K562 (cell line): Measurements from ENCODE around the gene GABPB2. TPM values are rescaled to one million over a fixed set of nuclear protein-coding genes. Genes with fewer than 3 reads are reported as not detected.

Source experiments
- ARHGAP35 ChIP-seq: fragments of 450-650 bp; IDR thresholded peaks from 2 replicates; pipeline ENCODE4 v1.6.1; 2018; ENCODE audit not compliant: partially characterized antibody
- CHD1 ChIP-seq: fragments of 200-600 bp; sonication (generic); IDR thresholded peaks from one replicate; pipeline ENCODE4 v1.6.1; 2012; ENCODE audit warnings: mild to moderate bottlenecking, moderate library complexity, low read length, inconsistent platforms
- CREM ChIP-seq: IDR thresholded peaks from 2 replicates; pipeline ENCODE4 v1.6.1; 2014; ENCODE audit warnings: antibody characterized with exemption, low read depth
- ELF1 ChIP-seq: fragments of 200-800 bp; sonication (Bioruptor generic); IDR thresholded peaks from 2 replicates; pipeline ENCODE4 v1.6.1; 2016; ENCODE audit warnings: missing genetic modification characterization, missing compliant biosample characterization
- FOS ChIP-seq: IDR thresholded peaks from 3 replicates; pipeline ENCODE4 v1.6.1; 2011; ENCODE audit not compliant: insufficient read length; ENCODE audit errors: extremely low read depth
- FOSL1 ChIP-seq: fragments of 200-800 bp; sonication (Bioruptor generic); conservative IDR thresholded peaks from 2 replicates; pipeline ENCODE4 v1.6.1; 2016; ENCODE audit warnings: missing genetic modification characterization, missing compliant biosample characterization
- FOXJ3 ChIP-seq: sonication (generic); formaldehyde crosslinking; IDR thresholded peaks from 2 replicates; pipeline ENCODE4 v1.4.0; 2020; ENCODE audit warnings: mild to moderate bottlenecking, missing genetic modification reagents
- GABPA ChIP-seq: fragments of 200-800 bp; sonication (Bioruptor generic); conservative IDR thresholded peaks from 2 replicates; pipeline ENCODE4 v1.6.1; 2016; ENCODE audit warnings: low read depth, missing genetic modification characterization, missing compliant biosample characterization
- L3MBTL2 ChIP-seq: fragments of 450-650 bp; IDR thresholded peaks from 2 replicates; pipeline ENCODE4 v1.6.1; 2016; ENCODE audit warnings: mild to moderate bottlenecking, moderate library complexity
- NFIX ChIP-seq: fragments of 250-450 bp; sonication (Bioruptor Pico); IDR thresholded peaks from 2 replicates; pipeline ENCODE4 v1.4.0; 2020; ENCODE audit warnings: low read depth, mild to moderate bottlenecking, moderate library complexity
- NFYB ChIP-seq: IDR thresholded peaks from 2 replicates; pipeline ENCODE4 v1.6.1; 2011; ENCODE audit warnings: mild to moderate bottlenecking, moderate library complexity; ENCODE audit not compliant: insufficient read length; ENCODE audit errors: extremely low read depth
- PCBP1 ChIP-seq: fragments of 200-400 bp; formaldehyde crosslinking; IDR thresholded peaks from 2 replicates; pipeline ENCODE4 v1.6.1; 2018; ENCODE audit warnings: mild to moderate bottlenecking, low read depth, low read length; ENCODE audit not compliant: poor library complexity, severe bottlenecking
- TCFL5 ChIP-seq: fragments of 250-450 bp; sonication (Bioruptor Pico); conservative IDR thresholded peaks from 2 replicates; pipeline ENCODE4 v1.6.1; 2021; ENCODE audit warnings: mild to moderate bottlenecking, moderate library complexity, matching md5 sums
- TFAP4 ChIP-seq: sonication (generic); formaldehyde crosslinking; IDR thresholded peaks from 2 replicates; pipeline ENCODE4 v1.8.0; 2022; ENCODE audit warnings: missing genetic modification reagents, mild to moderate bottlenecking, moderate library complexity, borderline replicate concordance
- TOE1 ChIP-seq, 2 experiments: fragments of 450-650 bp in 1 of 2; sonication (generic) in 1 of 2; formaldehyde crosslinking in 1 of 2; IDR thresholded peaks; 2 replicates each; pipeline versions ENCODE4 v1.7.1 to v1.8.0; 2016 to 2022; ENCODE audit warnings: borderline replicate concordance in 2 of 2, mild to moderate bottlenecking in 2 of 2, antibody characterized with exemption in 1 of 2, inconsistent platforms in 1 of 2, low read depth in 1 of 2, missing genetic modification reagents in 1 of 2, moderate library complexity in 1 of 2
- ZNF311 ChIP-seq: fragments of 250-450 bp; sonication (Bioruptor Pico); IDR thresholded peaks from 2 replicates; pipeline ENCODE4 v1.4.0; 2020; ENCODE audit warnings: mild to moderate bottlenecking, moderate library complexity
- ZNF695 ChIP-seq: fragments of 450-650 bp; formaldehyde crosslinking; IDR thresholded peaks from 2 replicates; pipeline ENCODE4 v1.4.0; 2020; ENCODE audit warnings: mild to moderate bottlenecking, moderate library complexity
- ZSCAN29 ChIP-seq: fragments of 450-650 bp; IDR thresholded peaks from 2 replicates; pipeline ENCODE4 v1.6.1; 2017
- polyA plus RNA-seq, 8 experiments: library from polyadenylated mRNA; depleted of rRNA in 4 of 8; stranded (reverse) in 5 of 8; unstranded in 3 of 8; fragments of >200 nt; fragmentation: Nextera tagmentation in 2 of 8; fragmentation: Illumina TruSeq in 1 of 8; extraction: Ambion mirVana in 2 of 8; extraction: Trizol in 1 of 8; gene quantifications; 2 replicates each; pipeline versions ENCODE4 v1.2.1 to v1.2.3, GENCODE V29; 2011 to 2014; ENCODE audit warnings: inconsistent platforms in 1 of 8, missing spikeins in 1 of 8
- total RNA-seq, 7 experiments: library from RNA; depleted of rRNA in 6 of 7; stranded (reverse); fragments of >200 nt in 6 of 7; fragmentation: Illumina TruSeq in 2 of 7; extraction: Trizol in 2 of 7; gene quantifications; 2 replicates each; pipeline versions ENCODE4 v1.2.1 to v1.2.3, GENCODE V29; 2011 to 2021; ENCODE audit warnings: low replicate concordance in 1 of 7
- TF ChIP-seq, protein P1 (sequence below), 2 experiments: fragments of 450-650 bp in 1 of 2; sonication (generic) in 1 of 2; formaldehyde crosslinking; conservative IDR thresholded peaks; 2 replicates each; pipeline versions ENCODE4 v1.4.0 to v1.8.1; 2020 to 2022; ENCODE audit warnings: mild to moderate bottlenecking in 1 of 2, missing genetic modification reagents in 1 of 2
- TF ChIP-seq, protein P2 (sequence below): IDR thresholded peaks from 2 replicates; pipeline ENCODE4 v1.6.1; 2012; ENCODE audit warnings: low read depth, low read length, improper control_type of control experiment, borderline replicate concordance
- TF ChIP-seq, protein P3 (sequence below): IDR thresholded peaks from 3 replicates; pipeline ENCODE4 v1.6.1; 2011; ENCODE audit warnings: borderline replicate concordance, mild to moderate bottlenecking, moderate library complexity; ENCODE audit not compliant: insufficient read length; ENCODE audit errors: extremely low read depth

Gene GABPB2
- total and polyA plus RNA-seq, 9 of the 15 experiments (the other 6 are each of a cell fraction or from before 2014, with no cell fraction given), result 2.2 to 13.3 (median 6.1) TPM

GRCh38 chr1:151054971-151055547 lies 15.5 kb upstream of the GABPB2 start (continued):
- TF ChIP-seq TFAP4 (CRISPR knock-in tag), result 0 out of 2 replicates have a peak, but pooled peaks have one; percentile 6
- peak; percentile 45; the same call in 1 of the 2 replicates for TF ChIP-seq TOE1 (IDR thresholded peaks at IDR 0.05; ENCODE audit: borderline replicate concordance)
- no peak for TF ChIP-seq TOE1 (CRISPR knock-in tag; IDR thresholded peaks at IDR 0.05; ENCODE audit: borderline replicate concordance, low read depth)
- no peak for TF ChIP-seq ZNF311 (CRISPR knock-in tag)
- no peak for TF ChIP-seq ARHGAP35
- TF ChIP-seq FOSL1 (tag), result peak; percentile 63
- TF ChIP-seq, protein P1, sequence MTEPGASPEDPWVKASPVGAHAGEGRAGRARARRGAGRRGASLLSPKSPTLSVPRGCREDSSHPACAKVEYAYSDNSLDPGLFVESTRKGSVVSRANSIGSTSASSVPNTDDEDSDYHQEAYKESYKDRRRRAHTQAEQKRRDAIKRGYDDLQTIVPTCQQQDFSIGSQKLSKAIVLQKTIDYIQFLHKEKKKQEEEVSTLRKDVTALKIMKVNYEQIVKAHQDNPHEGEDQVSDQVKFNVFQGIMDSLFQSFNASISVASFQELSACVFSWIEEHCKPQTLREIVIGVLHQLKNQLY (CRISPR knock-in tag; conservative IDR thresholded peaks at IDR 0.05), result no peak
- TF ChIP-seq CHD1, result no peak
- TF ChIP-seq L3MBTL2, result no peak
- TF ChIP-seq FOS, result no peak
- TF ChIP-seq PCBP1, result no peak
- no peak for TF ChIP-seq ZSCAN29
- no peak for TF ChIP-seq NFIX
- TF ChIP-seq, protein P2, sequence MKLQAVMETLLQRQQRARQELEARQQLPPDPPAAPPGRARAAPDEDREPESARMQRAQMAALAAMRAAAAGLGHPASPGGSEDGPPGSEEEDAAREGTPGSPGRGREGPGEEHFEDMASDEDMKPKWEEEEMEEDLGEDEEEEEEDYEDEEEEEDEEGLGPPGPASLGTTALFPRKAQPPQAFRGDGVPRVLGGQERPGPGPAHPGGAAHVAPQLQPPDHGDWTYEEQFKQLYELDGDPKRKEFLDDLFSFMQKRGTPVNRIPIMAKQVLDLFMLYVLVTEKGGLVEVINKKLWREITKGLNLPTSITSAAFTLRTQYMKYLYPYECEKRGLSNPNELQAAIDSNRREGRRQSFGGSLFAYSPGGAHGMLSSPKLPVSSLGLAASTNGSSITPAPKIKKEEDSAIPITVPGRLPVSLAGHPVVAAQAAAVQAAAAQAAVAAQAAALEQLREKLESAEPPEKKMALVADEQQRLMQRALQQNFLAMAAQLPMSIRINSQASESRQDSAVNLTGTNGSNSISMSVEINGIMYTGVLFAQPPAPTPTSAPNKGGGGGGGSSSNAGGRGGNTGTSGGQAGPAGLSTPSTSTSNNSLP, result no peak
- TF ChIP-seq ZNF695 (CRISPR knock-in tag), result no peak
- no peak for TF ChIP-seq NFYB
- TF ChIP-seq, protein P3, sequence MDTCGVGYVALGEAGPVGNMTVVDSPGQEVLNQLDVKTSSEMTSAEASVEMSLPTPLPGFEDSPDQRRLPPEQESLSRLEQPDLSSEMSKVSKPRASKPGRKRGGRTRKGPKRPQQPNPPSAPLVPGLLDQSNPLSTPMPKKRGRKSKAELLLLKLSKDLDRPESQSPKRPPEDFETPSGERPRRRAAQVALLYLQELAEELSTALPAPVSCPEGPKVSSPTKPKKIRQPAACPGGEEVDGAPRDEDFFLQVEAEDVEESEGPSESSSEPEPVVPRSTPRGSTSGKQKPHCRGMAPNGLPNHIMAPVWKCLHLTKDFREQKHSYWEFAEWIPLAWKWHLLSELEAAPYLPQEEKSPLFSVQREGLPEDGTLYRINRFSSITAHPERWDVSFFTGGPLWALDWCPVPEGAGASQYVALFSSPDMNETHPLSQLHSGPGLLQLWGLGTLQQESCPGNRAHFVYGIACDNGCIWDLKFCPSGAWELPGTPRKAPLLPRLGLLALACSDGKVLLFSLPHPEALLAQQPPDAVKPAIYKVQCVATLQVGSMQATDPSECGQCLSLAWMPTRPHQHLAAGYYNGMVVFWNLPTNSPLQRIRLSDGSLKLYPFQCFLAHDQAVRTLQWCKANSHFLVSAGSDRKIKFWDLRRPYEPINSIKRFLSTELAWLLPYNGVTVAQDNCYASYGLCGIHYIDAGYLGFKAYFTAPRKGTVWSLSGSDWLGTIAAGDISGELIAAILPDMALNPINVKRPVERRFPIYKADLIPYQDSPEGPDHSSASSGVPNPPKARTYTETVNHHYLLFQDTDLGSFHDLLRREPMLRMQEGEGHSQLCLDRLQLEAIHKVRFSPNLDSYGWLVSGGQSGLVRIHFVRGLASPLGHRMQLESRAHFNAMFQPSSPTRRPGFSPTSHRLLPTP, result no peak
- TF ChIP-seq ELF1, result no peak
- TF ChIP-seq CREM, result 0 out of 2 replicates have a peak, but pooled peaks have one; percentile 13
- TF ChIP-seq GABPA (tag), result no peak
- TF ChIP-seq FOXJ3 (CRISPR knock-in tag), result no peak
- no peak for TF ChIP-seq TCFL5 (CRISPR knock-in tag)
